H1 (cell line): Measurements from ENCODE around the gene CCDC9B.

Experiments
- EP300 ChIP-seq, 2 experiments: IDR thresholded peaks; 1 replicate in 1 of 2; 2 replicates in 1 of 2; pipeline ENCODE4 v1.6.1; 2011 to 2012; ENCODE audit warnings: low read depth in 2 of 2, low read length in 2 of 2, mild to moderate bottlenecking in 2 of 2, borderline replicate concordance in 1 of 2, inconsistent platforms in 1 of 2, moderate library complexity in 1 of 2
- POLR2AphosphoS5 ChIP-seq: IDR thresholded peaks from 2 replicates; pipeline ENCODE4 v1.6.1; 2011; ENCODE audit warnings: low read depth, low read length

DNA sequence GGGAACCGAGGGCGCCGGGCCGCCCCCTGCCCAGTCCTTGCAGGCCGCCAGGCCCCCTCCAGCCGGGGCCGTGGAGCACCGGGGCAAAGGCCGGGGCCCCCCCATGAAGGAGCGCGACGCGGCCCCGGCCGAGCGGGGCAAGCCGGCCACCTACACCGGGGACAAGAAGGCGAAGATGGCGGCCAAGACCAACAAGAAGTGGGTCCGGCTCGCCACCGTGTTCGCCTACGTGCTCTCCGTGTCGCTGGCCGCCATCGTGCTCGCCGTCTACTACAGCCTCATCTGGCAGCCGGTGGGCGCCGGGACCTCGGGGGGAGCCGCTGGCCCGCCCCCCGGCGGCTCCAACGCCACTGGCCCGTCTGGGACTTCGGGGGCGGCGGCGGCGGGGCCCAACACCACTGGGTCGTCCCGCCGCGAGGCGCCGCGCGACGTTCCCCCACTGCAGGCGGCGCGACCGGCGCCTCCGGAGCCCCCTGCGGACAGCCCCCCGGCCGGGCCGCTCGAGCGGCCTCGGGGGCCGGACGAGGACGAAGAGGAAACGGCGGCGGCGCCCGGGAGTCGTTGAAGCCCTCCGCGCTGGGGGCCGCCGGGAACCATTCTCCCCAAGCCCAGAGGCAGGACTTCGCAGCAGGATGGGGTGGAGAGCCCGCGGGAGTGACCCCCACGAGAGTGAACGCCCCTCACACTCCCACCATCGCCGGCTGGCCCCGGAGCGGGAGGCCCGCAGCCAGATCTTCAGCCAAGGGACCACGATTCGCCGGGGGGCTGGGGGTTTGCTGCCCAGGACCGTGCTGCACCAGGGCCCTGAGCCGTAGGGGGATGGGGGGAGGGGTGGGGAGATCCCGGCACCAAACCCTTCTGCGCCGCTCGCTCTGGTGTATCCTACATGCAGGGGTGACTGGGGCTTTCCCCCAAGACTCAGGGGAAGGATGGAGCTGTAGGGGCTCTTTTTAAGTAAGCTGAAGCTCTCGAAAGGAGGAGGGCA, 16.5 kb downstream of the CCDC9B start:
- no peak for TF ChIP-seq EP300 (IDR thresholded peaks at IDR 0.05; ENCODE audit: borderline replicate concordance in 1 of 2, low read depth in 2 of 2, low read length in 2 of 2)
- no peak for TF ChIP-seq POLR2AphosphoS5
